CD14-positive monocyte (primary cell): ENCODE results near the gene FOXA3. TPM values are rescaled to one million over a fixed set of nuclear protein-coding genes. Genes with fewer than 3 reads are reported as not detected.

ENCODE experiments used
- DNase-seq, 3 donors: peaks; one replicate each; pipeline ENCODE4 v3.0.0-alpha.2; 2011 to 2022
- H2AFZ ChIP-seq: 2 replicates; pipeline ENCODE4 v1.6.0; 2012; ENCODE audit warnings: mild to moderate bottlenecking, low read depth, low read length, inconsistent platforms; ENCODE audit not compliant: insufficient read depth, poor library complexity, severe bottlenecking
- H3K27ac ChIP-seq, 2 donors: 1 replicate in 1 of 2; 2 replicates in 1 of 2; pipeline ENCODE4 v1.5.1; 2012 to 2013; ENCODE audit warnings: low read length in 2 of 2, control low read depth in 1 of 2, inconsistent platforms in 1 of 2, low read depth in 1 of 2, mild to moderate bottlenecking in 1 of 2
- H3K27me3 ChIP-seq, 2 donors: one replicate each; pipeline versions ENCODE4 v1.6.0 to v1.6.1; 2011 to 2013; ENCODE audit warnings: low read length in 2 of 2; ENCODE audit not compliant: control insufficient read depth in 2 of 2, insufficient read depth in 2 of 2
- H3K36me3 ChIP-seq, 2 donors: replicated peaks in 1 of 2; 1 replicate in 1 of 2; 2 replicates in 1 of 2; pipeline versions ENCODE4 v1.5.1 to v1.6.1; 2012 to 2013; ENCODE audit warnings: low read length in 2 of 2, control low read depth in 1 of 2, inconsistent platforms in 1 of 2, mild to moderate bottlenecking in 1 of 2; ENCODE audit not compliant: insufficient read depth in 2 of 2, control insufficient read depth in 1 of 2
- H3K4me1 ChIP-seq, 2 donors: 1 replicate in 1 of 2; 2 replicates in 1 of 2; pipeline versions ENCODE4 v1.5.1 to v1.6.1; 2012 to 2013; ENCODE audit warnings: low read length in 2 of 2, control low read depth in 1 of 2, inconsistent platforms in 1 of 2, mild to moderate bottlenecking in 1 of 2, moderate library complexity in 1 of 2; ENCODE audit not compliant: insufficient read depth in 2 of 2, control insufficient read depth in 1 of 2
- H3K4me2 ChIP-seq: replicated peaks from 2 replicates; pipeline ENCODE3; 2012; ENCODE audit warnings: low read length, moderate library complexity, mild to moderate bottlenecking; ENCODE audit not compliant: poor library complexity, severe bottlenecking; ENCODE audit errors: extremely low read depth
- H3K4me3 ChIP-seq, 3 experiments: fragments of 200-600 bp in 1 of 3; sonication (generic) in 1 of 3; replicated peaks in 1 of 3; 1 replicate in 2 of 3; 2 replicates in 1 of 3; pipeline ENCODE4 v1.5.1; 2011 to 2013; ENCODE audit warnings: low read length in 3 of 3, mild to moderate bottlenecking in 3 of 3, control low read depth in 2 of 3, low read depth in 2 of 3, inconsistent platforms in 1 of 3, moderate library complexity in 1 of 3
- H3K79me2 ChIP-seq: 2 replicates; pipeline ENCODE4 v1.6.0; 2012; ENCODE audit warnings: mild to moderate bottlenecking, control low read depth, inconsistent platforms, low read length, moderate library complexity; ENCODE audit not compliant: insufficient read depth
- H3K9ac ChIP-seq: 2 replicates; pipeline ENCODE4 v1.6.0; 2017; ENCODE audit warnings: low read length, mild to moderate bottlenecking; ENCODE audit not compliant: insufficient read depth, poor library complexity, severe bottlenecking
- H3K9me3 ChIP-seq, 2 donors: replicated peaks in 1 of 2; 1 replicate in 1 of 2; 2 replicates in 1 of 2; pipeline versions ENCODE4 v1.5.1 to v1.6.1; 2012 to 2013; ENCODE audit warnings: low read length in 2 of 2, control low read depth in 1 of 2; ENCODE audit not compliant: control insufficient read depth in 1 of 2, insufficient read depth in 1 of 2
- H4K20me1 ChIP-seq: 2 replicates; pipeline ENCODE4 v1.6.0; 2012; ENCODE audit warnings: mild to moderate bottlenecking, low read length, control low read depth, moderate library complexity; ENCODE audit not compliant: insufficient read depth
- H3K27ac Mint-ChIP-seq, 7 donors: one replicate each; pipeline ENCODE4 v1.8.0; 2020; ENCODE audit warnings: mild to moderate bottlenecking in 7 of 7, mixed read lengths in 7 of 7, moderate library complexity in 6 of 7, inconsistent platforms in 2 of 7
- H3K27me3 Mint-ChIP-seq, 3 donors: one replicate each; pipeline ENCODE4 v1.8.0; 2021 to 2022; ENCODE audit warnings: low read depth in 3 of 3, mild to moderate bottlenecking in 3 of 3, mixed read lengths in 3 of 3, moderate library complexity in 3 of 3, inconsistent platforms in 1 of 3
- H3K36me3 Mint-ChIP-seq, 2 donors: one replicate each; pipeline ENCODE4 v1.8.0; 2020; ENCODE audit warnings: mixed read lengths in 2 of 2, inconsistent platforms in 1 of 2, mild to moderate bottlenecking in 1 of 2
- H3K4me1 Mint-ChIP-seq: one replicate; pipeline ENCODE4 v1.8.0; 2020; ENCODE audit warnings: mild to moderate bottlenecking, mixed read lengths
- H3K4me3 Mint-ChIP-seq, 2 donors: one replicate each; pipeline ENCODE4 v1.8.0; 2020; ENCODE audit warnings: mild to moderate bottlenecking in 2 of 2, mixed read lengths in 2 of 2, moderate library complexity in 1 of 2
- H3K9me3 Mint-ChIP-seq, 7 donors: one replicate each; pipeline ENCODE4 v1.8.0; 2020 to 2022; ENCODE audit warnings: mixed read lengths in 7 of 7, mild to moderate bottlenecking in 6 of 7, moderate library complexity in 6 of 7, inconsistent platforms in 2 of 7
- CTCF ChIP-seq: fragments of 200-600 bp; IDR thresholded peaks from one replicate; pipeline ENCODE4 v1.8.0; 2022; ENCODE audit warnings: antibody characterized with exemption, mild to moderate bottlenecking
- WGBS: methylation state at CpG from one replicate; pipeline ENCODE4 v1.1.5; 2013; ENCODE audit warnings: missing lambda C conversion rate; ENCODE audit not compliant: insufficient coverage; 5-methylcytosine and 5-hydroxymethylcytosine counted together
- intact Hi-C, 2 donors: fragments of 100-400 bp; cut with micrococcal nuclease; formaldehyde crosslinking; loops; one replicate each; pipeline versions ENCODE4 v1.15.0 to v1.15.1; 2023
- polyA plus RNA-seq, 3 donors: library from polyadenylated mRNA; depleted of rRNA in 1 of 3; unstranded in 2 of 3; stranded (reverse) in 1 of 3; fragments of 300-500 nt in 2 of 3; fragments of >200 nt in 1 of 3; fragmentation: Illumina TruSeq in 2 of 3; gene quantifications; 1 replicate in 2 of 3; 2 replicates in 1 of 3; pipeline ENCODE4 v1.2.3, GENCODE V29; 2012 to 2021

The FOXA3 gene
- polyA plus RNA-seq, 3 donors = not detected

GRCh38 chr19:45885556-45886426, 21.7 kb downstream of the FOXA3 start, which contains the start of gene IRF2BP1:
Gene IRF2BP1, minus strand, starts transcription at chr19:45886141. Its CDS starts 367 bp downstream, at chr19:45885774.
- no peaks in the 10 kb centered on the region for H3K9me3 ChIP-seq
- peak within 1 kb of the TSS; percentile 63 to 89 (median 83) for H3K4me3 ChIP-seq
- peak within 1 kb of the TSS; percentile 100 for H3K4me2 ChIP-seq
- H3K27ac Mint-ChIP-seq = peak within 1 kb of the TSS; percentile 96 to 99 (median 97)
- intact Hi-C loops = loop anchor here (1.0 to 5.0 kb wide), 3 partner anchors 17 to 153 kb away; partner anchors contain the start of genes SYMPK (in 2 of the 2), FBXO46 (in 1 of the 2), MEIOSIN (in 1 of the 2) and MYPOP (in 1 of the 2)
- peaks cover 0 to 3% (median 0%) of the 10 kb centered on the region in 7 donors for H3K9me3 Mint-ChIP-seq
- H3K4me1 ChIP-seq = peaks cover 30 to 42% of the 10 kb centered on the region in 2 donors
- peak within 1 kb of the TSS; percentile 96 to 98 for H3K4me3 Mint-ChIP-seq
- H3K36me3 Mint-ChIP-seq = peaks cover 5 to 9% of the 10 kb centered on the region in 2 donors
- under 1% methylated on average over 104 of the region's 107 CpGs for WGBS
- TF ChIP-seq CTCF = peak; percentile 11
- H3K4me1 Mint-ChIP-seq = peaks cover 19% of the 10 kb centered on the region
- peak; percentile 85 to 89 (median 87) for DNase-seq
- peaks cover 29% of the 10 kb centered on the region for H4K20me1 ChIP-seq
- H2AFZ ChIP-seq = peak within 1 kb of the TSS; percentile 99
- peak within 1 kb of the TSS; percentile 89 to 94 for H3K27ac ChIP-seq
- H3K36me3 ChIP-seq = peaks cover 6% of the 10 kb centered on the region in 2 donors
- H3K27me3 ChIP-seq = peaks cover 0 to 13% of the 10 kb centered on the region in 2 donors
- peaks cover 13% of the 10 kb centered on the region for H3K79me2 ChIP-seq
- H3K9ac ChIP-seq = peak within 1 kb of the TSS; percentile 78
- peaks cover 3 to 9% (median 4%) of the 10 kb centered on the region in 3 donors for H3K27me3 Mint-ChIP-seq
